SJSA1 (cell line): Measurements from ENCODE around the gene TRIM77. TPM values are rescaled to one million over a fixed set of nuclear protein-coding genes. Genes with fewer than 3 reads are reported as not detected.
"Not testable (repeated sequence)": the region's sequence is repeated elsewhere in the genome, so short reads cannot be mapped to it uniquely, and the experiment has no call there.

ENCODE experiments used
- DNase-seq, 2 experiments: peaks; one replicate each; pipeline ENCODE4 v3.0.0-alpha.2; 2015 to 2020; ENCODE audit warnings: low spot score in 2 of 2, low read depth in 1 of 2
- H3K27ac ChIP-seq: fragments of 250-450 bp; sonication (Bioruptor Pico); 2 replicates; pipeline ENCODE4 v1.5.1; 2020; ENCODE audit warnings: mild to moderate bottlenecking, moderate library complexity
- H3K27me3 ChIP-seq: fragments of 250-450 bp; sonication (Bioruptor Pico); replicated peaks from 2 replicates; pipeline ENCODE4 v1.5.1; 2020; ENCODE audit warnings: mild to moderate bottlenecking, moderate library complexity
- H3K36me3 ChIP-seq: fragments of 250-450 bp; sonication (Bioruptor Pico); 2 replicates; pipeline ENCODE4 v1.5.1; 2020; ENCODE audit warnings: mild to moderate bottlenecking
- H3K4me1 ChIP-seq: fragments of 250-450 bp; sonication (Bioruptor Pico); replicated peaks from 2 replicates; pipeline ENCODE4 v1.6.1; 2021; ENCODE audit warnings: mild to moderate bottlenecking
- H3K4me3 ChIP-seq: fragments of 250-450 bp; sonication (Bioruptor Pico); 2 replicates; pipeline ENCODE4 v1.5.1; 2020; ENCODE audit warnings: mild to moderate bottlenecking
- H3K9me3 ChIP-seq: fragments of 250-450 bp; sonication (Bioruptor Pico); replicated peaks from 2 replicates; pipeline ENCODE4 v1.5.1; 2020; ENCODE audit warnings: mild to moderate bottlenecking
- total RNA-seq: library from RNA; depleted of rRNA; stranded (reverse); fragments of >200 nt; shearing (Covaris generic); gene quantifications from 2 replicates; pipeline ENCODE4 v1.2.3, GENCODE V29; 2014; rRNA removed

Gene TRIM77
- total RNA-seq, 1 experiment from 2014 or later = not detected

- H3K9me3 ChIP-seq, H3K4me1 ChIP-seq, H3K27ac ChIP-seq, H3K36me3 ChIP-seq, DNase-seq, H3K27me3 ChIP-seq, H3K4me3 ChIP-seq: not testable (repeated sequence)
Measured at GRCh38 chr11:89741406-89741805, 31.3 kb downstream of the TRIM77 start.

- H3K36me3 ChIP-seq, H3K4me1 ChIP-seq, DNase-seq, H3K4me3 ChIP-seq, H3K9me3 ChIP-seq, H3K27me3 ChIP-seq, H3K27ac ChIP-seq: not testable (repeated sequence)
Measured at GRCh38 chr11:89744158-89744557, 34.1 kb downstream of the TRIM77 start.

GRCh38 chr11:89750822-89751221 is 40.7 kb downstream of the TRIM77 start:
- not testable (repeated sequence) for H3K36me3 ChIP-seq, DNase-seq, H3K27ac ChIP-seq, H3K27me3 ChIP-seq, H3K9me3 ChIP-seq, H3K4me1 ChIP-seq, H3K4me3 ChIP-seq

Other genes with a start within 250 kb of the TRIM77 start
- 3.9 and 4.9 TPM in 2 replicates for gene NOX4, start 218.9 kb upstream of the TRIM77 start, total RNA-seq
- gene TRIM49, start 98.3 kb downstream of the TRIM77 start, total RNA-seq = not detected in 2 replicates
- not detected in 2 replicates for gene TRIM64B, start 168.2 kb downstream of the TRIM77 start, total RNA-seq
- not detected in 2 replicates for gene TRIM49D1, start 211.9 kb downstream of the TRIM77 start, total RNA-seq
- gene TRIM49D2, start 213.8 kb downstream of the TRIM77 start, total RNA-seq = not detected in 2 replicates